ENCODE results near the gene CCDC57. TPM values are rescaled to one million over a fixed set of nuclear protein-coding genes. Genes with fewer than 3 reads are reported as not detected.
A peak's percentile ranks its signal among the peaks of the same experiment; 100 is the strongest.

The CCDC57 gene
- total RNA-seq, 1 experiment from 2014 or later: 17.8 TPM

- in situ Hi-C loops (cut with HindIII; ENCODE audit: low pct_unique_long_range_greater_than_20kb, low sequenced_read_pairs): loop anchor here (10.0 kb wide), 1 partner anchor 152 kb away; no protein-coding TSS in a partner anchor
- no peak for DNase-seq (ENCODE audit: low read depth, low spot score)
These were observed 160.0 kb downstream of the CCDC57 start for GRCh38 chr17:82052638-82053059.

- DNase-seq (ENCODE audit: low read depth, low spot score): peak; percentile 74
- in situ Hi-C loops (cut with HindIII; ENCODE audit: low pct_unique_long_range_greater_than_20kb, low sequenced_read_pairs): loop anchor here (10.0 kb wide), 1 partner anchor 153 kb away; no protein-coding TSS in a partner anchor
These were observed 160.6 kb downstream of the CCDC57 start, which contains the start of the genes GPS1 and RFNG for GRCh38 chr17:82051776-82052637. GPS1 (plus strand) TSS chr17:82051898; CDS start chr17:82051932, 34 bp downstream. RFNG (minus strand) TSS chr17:82051811; CDS start chr17:82051766, 45 bp downstream.

Other genes with a start within 250 kb of the CCDC57 start
- 80.5 and 81.9 TPM in 2 replicates for gene ASPSCR1, start 235.2 kb downstream of the CCDC57 start, total RNA-seq (2014; rRNA removed; shearing (Covaris generic))
- gene CENPX, start 190.0 kb downstream of the CCDC57 start, total RNA-seq (2014; rRNA removed; shearing (Covaris generic)): 130 and 134 TPM in 2 replicates
- gene LRRC45, start 189.5 kb downstream of the CCDC57 start, total RNA-seq (2014; rRNA removed; shearing (Covaris generic)): 33.7 and 40.4 TPM in 2 replicates
- gene RAC3, start 181.2 kb downstream of the CCDC57 start, total RNA-seq (2014; rRNA removed; shearing (Covaris generic)): 38.0 and 45.8 TPM in 2 replicates
- gene DCXR, start 175.1 kb downstream of the CCDC57 start, total RNA-seq (2014; rRNA removed; shearing (Covaris generic)): 120 and 129 TPM in 2 replicates
- gene RFNG, start 161.0 kb downstream of the CCDC57 start, total RNA-seq (2014; rRNA removed; shearing (Covaris generic)): 29.2 and 29.3 TPM in 2 replicates
- gene GPS1, start 160.9 kb downstream of the CCDC57 start, total RNA-seq (2014; rRNA removed; shearing (Covaris generic)): 284 and 295 TPM in 2 replicates
- gene DUS1L, start 147.0 kb downstream of the CCDC57 start, total RNA-seq (2014; rRNA removed; shearing (Covaris generic)): 182 and 198 TPM in 2 replicates
- gene FASN, start 114.6 kb downstream of the CCDC57 start, total RNA-seq (2014; rRNA removed; shearing (Covaris generic)): 147 and 184 TPM in 2 replicates
- gene SLC16A3, start 16.2 kb upstream of the CCDC57 start, total RNA-seq (2014; rRNA removed; shearing (Covaris generic)): 9.6 and 12.8 TPM in 2 replicates
- gene CSNK1D, start 60.9 kb upstream of the CCDC57 start, total RNA-seq (2014; rRNA removed; shearing (Covaris generic)): 18.0 and 23.6 TPM in 2 replicates
- not detected in 2 replicates for gene CD7, start 104.8 kb upstream of the CCDC57 start, total RNA-seq (2014; rRNA removed; shearing (Covaris generic))
- 0.37 and 0.50 TPM in 2 replicates for gene SECTM1, start 120.9 kb upstream of the CCDC57 start, total RNA-seq (2014; rRNA removed; shearing (Covaris generic))
- gene TEX19, start 146.4 kb upstream of the CCDC57 start, total RNA-seq (2014; rRNA removed; shearing (Covaris generic)): 0.05 and 0.19 TPM in 2 replicates
- gene UTS2R, start 158.9 kb upstream of the CCDC57 start, total RNA-seq (2014; rRNA removed; shearing (Covaris generic)): not detected in 2 replicates
- gene HEXD, start 205.5 kb upstream of the CCDC57 start, total RNA-seq (2014; rRNA removed; shearing (Covaris generic)): 4.4 and 7.9 TPM in 2 replicates
- 29.3 and 30.0 TPM in 2 replicates for gene OGFOD3, start 205.7 kb upstream of the CCDC57 start, total RNA-seq (2014; rRNA removed; shearing (Covaris generic))
- 27.3 and 30.3 TPM in 2 replicates for gene CYBC1, start 237.9 kb upstream of the CCDC57 start, total RNA-seq (2014; rRNA removed; shearing (Covaris generic))
- gene NARF, start 245.9 kb upstream of the CCDC57 start, total RNA-seq (2014; rRNA removed; shearing (Covaris generic)): 49.9 and 55.4 TPM in 2 replicates